A673 (cell line): ENCODE data around the gene GBGT1. TPM values are rescaled to one million over a fixed set of nuclear protein-coding genes. Genes with fewer than 3 reads are reported as not detected.

Source experiments
- BruUV-seq: library from RNA; stranded (reverse); fragments of 400-500 nt; replicated peaks from 2 replicates; lab custom pipeline; 2021; lab: Mats Ljungman, UMichigan
- CTCF ChIA-PET: fragments of 300-600 bp; sonication (Branson Sonifier 250); formaldehyde crosslinking; loops from one replicate; lab custom pipeline; 2022; ENCODE audit warnings: antibody characterized with exemption; lab: Charles Lee
- POLR2A ChIA-PET: fragments of 300-600 bp; sonication (Branson Sonifier 250); formaldehyde crosslinking; loops from one replicate; lab custom pipeline; 2022; ENCODE audit warnings: antibody characterized with exemption; ENCODE audit not compliant: low non-redundant PET; lab: Charles Lee
- DNase-seq: peaks from one replicate; pipeline ENCODE4 v3.0.0-alpha.2; 2015; ENCODE audit warnings: low spot score
- H3K27ac ChIP-seq: fragments of 200-600 bp; sonication (generic); 2 replicates; pipeline ENCODE4 v1.5.1; 2016; ENCODE audit warnings: mixed run types, low read depth, mild to moderate bottlenecking, mixed read lengths, antibody characterized with exemption, low read length; ENCODE audit not compliant: poor library complexity, severe bottlenecking
- H3K27me3 ChIP-seq: fragments of 200-600 bp; sonication (generic); replicated peaks from 2 replicates; pipeline ENCODE4 v1.6.1; 2017; ENCODE audit warnings: mixed run types, low read depth, mild to moderate bottlenecking, mixed read lengths, antibody characterized with exemption, low read length; ENCODE audit not compliant: insufficient read depth, poor library complexity
- H3K36me3 ChIP-seq: fragments of 200-600 bp; sonication (generic); 2 replicates; pipeline ENCODE4 v1.6.1; 2016; ENCODE audit warnings: mixed run types, mild to moderate bottlenecking, mixed read lengths, antibody characterized with exemption, low read length; ENCODE audit not compliant: insufficient read depth, poor library complexity, severe bottlenecking
- H3K4me1 ChIP-seq: fragments of 200-600 bp; sonication (generic); 2 replicates; pipeline ENCODE4 v1.6.1; 2017; ENCODE audit warnings: mixed run types, mild to moderate bottlenecking, mixed read lengths, antibody characterized with exemption, low read length; ENCODE audit not compliant: insufficient read depth, poor library complexity, severe bottlenecking
- H3K4me3 ChIP-seq: fragments of 200-600 bp; sonication (generic); 2 replicates; pipeline ENCODE4 v1.5.1; 2016; ENCODE audit warnings: low read depth, mixed run types, mild to moderate bottlenecking, mixed read lengths, low read length; ENCODE audit not compliant: poor library complexity, severe bottlenecking
- H3K9me3 ChIP-seq: fragments of 200-600 bp; sonication (generic); 2 replicates; pipeline ENCODE4 v1.6.1; 2016; ENCODE audit warnings: mixed run types, low read depth, mild to moderate bottlenecking, mixed read lengths, antibody characterized with exemption, low read length; ENCODE audit not compliant: poor library complexity, severe bottlenecking
- CTCF ChIP-seq: fragments of 300-800, 200-600 bp; sonication (generic); conservative IDR thresholded peaks from 2 replicates; pipeline ENCODE4 v1.5.1; 2017; ENCODE audit warnings: low read depth, mild to moderate bottlenecking, antibody characterized with exemption, low read length, moderate library complexity, mixed read lengths
- EZH2 ChIP-seq: fragments of 200-600 bp; sonication (generic); IDR thresholded peaks from 2 replicates; pipeline ENCODE4 v1.6.1; 2017; ENCODE audit warnings: borderline replicate concordance, low read depth, mild to moderate bottlenecking, mixed read lengths, antibody characterized with exemption, low read length; ENCODE audit not compliant: poor library complexity, severe bottlenecking
- intact Hi-C: fragments of 100-400 bp; cut with micrococcal nuclease; formaldehyde crosslinking; loops from one replicate; pipeline ENCODE4 v1.10.0; 2022; ENCODE audit not compliant: unreplicated experiment
- total RNA-seq: library from RNA; stranded (reverse); gene quantifications from 2 replicates; pipeline ENCODE4 v1.2.3, GENCODE V29; 2021

The GBGT1 gene
- total RNA-seq, 1 experiment from 2014 or later: 1.8 TPM

GRCh38 chr9:133135146-133135745 is 28.5 kb downstream of the GBGT1 start:
- TF ChIP-seq CTCF: no peak
- no peak for TF ChIP-seq EZH2
- no peaks in the 10 kb centered on the region for H3K9me3 ChIP-seq
- peaks cover 5% of the 10 kb centered on the region for H3K4me1 ChIP-seq
- no peaks in the 10 kb centered on the region for H3K27me3 ChIP-seq
- H3K4me3 ChIP-seq: no peak overlapping the region
- intact Hi-C loops: no loop called here
- DNase-seq: no peak
- POLR2A ChIA-PET: interaction anchor here (0.8 kb wide), 1 partner anchor 232 kb away, joined by 3 read pairs; no protein-coding TSS in a partner anchor
- BruUV-seq: no TSS peak
- H3K36me3 ChIP-seq: no peaks in the 10 kb centered on the region
- CTCF ChIA-PET: no interaction called here
- H3K27ac ChIP-seq: no peak overlapping the region

GRCh38 chr9:133134388-133135145 is 29.1 kb downstream of the GBGT1 start:
- H3K9me3 ChIP-seq: no peaks in the 10 kb centered on the region
- no peak for TF ChIP-seq CTCF
- no peak for TF ChIP-seq EZH2
- no TSS peak for BruUV-seq
- H3K4me3 ChIP-seq: no peak overlapping the region
- H3K27me3 ChIP-seq: no peaks in the 10 kb centered on the region
- intact Hi-C loops: no loop called here
- DNase-seq: no peak
- no peak overlapping the region for H3K27ac ChIP-seq
- no peaks in the 10 kb centered on the region for H3K36me3 ChIP-seq
- H3K4me1 ChIP-seq: peaks cover 5% of the 10 kb centered on the region
- ChIA-PET POLR2A (interaction anchor here (0.8 kb wide), 1 partner anchor 232 kb away, joined by 3 read pairs; no protein-coding TSS in a partner anchor), CTCF (no interaction called here)

GRCh38 chr9:133133681-133134387 is 29.9 kb downstream of the GBGT1 start:
- no TSS peak for BruUV-seq
- Histone ChIP-seq H3K36me3 (no peaks in the 10 kb centered on the region), H3K27ac (no peak overlapping the region), H3K9me3 (no peaks in the 10 kb centered on the region), H3K4me3 (no peak overlapping the region), H3K27me3 (no peaks in the 10 kb centered on the region), H3K4me1 (peaks cover 5% of the 10 kb centered on the region)
- POLR2A ChIA-PET: no interaction called here
- CTCF ChIA-PET: no interaction called here
- intact Hi-C loops: no loop called here
- DNase-seq: no peak
- TF ChIP-seq CTCF (no peak), EZH2 (no peak)
